GM21528 (cell line): ENCODE measurements around the gene PKD1L1.
"Not testable (repeated sequence)": the region's sequence is repeated elsewhere in the genome, so short reads cannot be mapped to it uniquely, and the experiment has no call there.

Experiments used
- ATAC-seq: cut with Tn5 transposase; IDR thresholded peaks from one replicate; pipeline ENCODE4 v1.9.1; 2021; ENCODE audit warnings: mild to moderate bottlenecking, moderate library complexity; ENCODE audit not compliant: unreplicated experiment, low FRiP score

Gene PKD1L1

GRCh38 chr7:47967123-47967522 is 18.9 kb upstream of the PKD1L1 start:
- ATAC-seq, result no peak

- no peak for ATAC-seq
Observed at GRCh38 chr7:47965456-47965855, 17.2 kb upstream of the PKD1L1 start.

- ATAC-seq, result no peak
Observed at GRCh38 chr7:47962262-47962661, 14.0 kb upstream of the PKD1L1 start.

GRCh38 chr7:47957156-47957555 is 8.9 kb upstream of the PKD1L1 start:
- ATAC-seq, result no peak

- ATAC-seq, result no peak
Observed at GRCh38 chr7:47956220-47956619, 8.0 kb upstream of the PKD1L1 start.

GRCh38 chr7:47954231-47954911 is 6.1 kb upstream of the PKD1L1 start:
- peak; percentile 31 for ATAC-seq

- peak; percentile 69 for ATAC-seq
Observed at GRCh38 chr7:47953822-47954221, 5.6 kb upstream of the PKD1L1 start.

GRCh38 chr7:47952224-47952623 is 4.0 kb upstream of the PKD1L1 start:
- no peak for ATAC-seq

- no peak for ATAC-seq
Observed at GRCh38 chr7:47951374-47951773, 3.1 kb upstream of the PKD1L1 start.

- ATAC-seq, result no peak
Observed at GRCh38 chr7:47950714-47951113, 2.4 kb upstream of the PKD1L1 start.

GRCh38 chr7:47949703-47950102 is 1.4 kb upstream of the PKD1L1 start:
- no peak for ATAC-seq

- ATAC-seq, result no peak
Observed at GRCh38 chr7:47947355-47947749, 914 bp downstream of the PKD1L1 start.

GRCh38 chr7:47946581-47947354 is 1.5 kb downstream of the PKD1L1 start:
- no peak for ATAC-seq

GRCh38 chr7:47945261-47946015 is 2.8 kb downstream of the PKD1L1 start:
- ATAC-seq, result no peak

GRCh38 chr7:47944536-47945260 is 3.6 kb downstream of the PKD1L1 start:
- ATAC-seq, result no peak

- no peak for ATAC-seq
Observed at GRCh38 chr7:47943676-47944474, 4.4 kb downstream of the PKD1L1 start.

- ATAC-seq, result not testable (repeated sequence)
Observed at GRCh38 chr7:47942651-47943050, 5.6 kb downstream of the PKD1L1 start.

GRCh38 chr7:47942132-47942531 is 6.1 kb downstream of the PKD1L1 start:
- ATAC-seq, result no peak

GRCh38 chr7:47941136-47941844 is 7.0 kb downstream of the PKD1L1 start:
- ATAC-seq, result no peak
